ENCODE results near the gene PRKAG3.

Gene PRKAG3

GRCh38 chr2:218837495-218837894 is 5.9 kb upstream of the PRKAG3 start:
- FAIRE-seq = no peak

GRCh38 chr2:218834685-218835084 is 3.1 kb upstream of the PRKAG3 start:
- no peak for FAIRE-seq

GRCh38 chr2:218833023-218833609 is 1.5 kb upstream of the PRKAG3 start:
- no peak for FAIRE-seq

- no peak for FAIRE-seq
Observed at GRCh38 chr2:218832520-218832919, 917 bp upstream of the PRKAG3 start.

GRCh38 chr2:218832081-218832480 is 478 bp upstream of the PRKAG3 start:
- no peak for FAIRE-seq

- FAIRE-seq = no peak
Observed at GRCh38 chr2:218830526-218831306, 887 bp downstream of the PRKAG3 start.

GRCh38 chr2:218829868-218830451 is 1.6 kb downstream of the PRKAG3 start:
- no peak for FAIRE-seq

- no peak for FAIRE-seq
Observed at GRCh38 chr2:218828477-218828778, 3.2 kb downstream of the PRKAG3 start.

GRCh38 chr2:218827701-218828476 is 3.7 kb downstream of the PRKAG3 start:
- no peak for FAIRE-seq

- no peak for FAIRE-seq
Observed at GRCh38 chr2:218826791-218827190, 4.8 kb downstream of the PRKAG3 start.

- no peak for FAIRE-seq
Observed at GRCh38 chr2:218824004-218824403, 7.6 kb downstream of the PRKAG3 start.

GRCh38 chr2:218823196-218823855 is 8.3 kb downstream of the PRKAG3 start:
- FAIRE-seq = no peak

- FAIRE-seq = no peak
Observed at GRCh38 chr2:218822622-218823021, 9.0 kb downstream of the PRKAG3 start.

- FAIRE-seq = no peak
Observed at GRCh38 chr2:218821605-218822211, 9.9 kb downstream of the PRKAG3 start.

- FAIRE-seq = no peak
Observed at GRCh38 chr2:218820746-218821369, 10.7 kb downstream of the PRKAG3 start.

- no peak for FAIRE-seq
Observed at GRCh38 chr2:218819093-218819492, 12.5 kb downstream of the PRKAG3 start.

GRCh38 chr2:218816561-218817011 is 15.0 kb downstream of the PRKAG3 start:
- no peak for FAIRE-seq

- no peak for FAIRE-seq
Observed at GRCh38 chr2:218815649-218816048, 16.0 kb downstream of the PRKAG3 start.

GRCh38 chr2:218815244-218815637 is 16.4 kb downstream of the PRKAG3 start:
- FAIRE-seq = no peak

- no peak for FAIRE-seq
Observed at GRCh38 chr2:218814540-218815243, 16.9 kb downstream of the PRKAG3 start.

GRCh38 chr2:218813771-218814460 is 17.7 kb downstream of the PRKAG3 start:
- FAIRE-seq = no peak

Measured in TTC549 (cell line).